Activated CD8-positive, alpha-beta memory T cell treated with anti-CD3 and anti-CD28 coated beads for 24 hours (primary cell): ENCODE measurements around the gene FAM168A.

Experiments used
- DNase-seq: peaks from one replicate; pipeline ENCODE4 v3.0.0-alpha.2; 2020

FAM168A gene, protein sequence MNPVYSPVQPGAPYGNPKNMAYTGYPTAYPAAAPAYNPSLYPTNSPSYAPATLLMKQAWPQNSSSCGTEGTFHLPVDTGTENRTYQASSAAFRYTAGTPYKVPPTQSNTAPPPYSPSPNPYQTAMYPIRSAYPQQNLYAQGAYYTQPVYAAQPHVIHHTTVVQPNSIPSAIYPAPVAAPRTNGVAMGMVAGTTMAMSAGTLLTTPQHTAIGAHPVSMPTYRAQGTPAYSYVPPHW

GRCh38 chr11:73597956-73598718 is at the start of gene FAM168A:
Gene FAM168A (minus strand): TSS chr11:73598112. CDS start chr11:73468474, 129,638 bp downstream.
- peak; percentile 94 for DNase-seq

- DNase-seq, result peak; percentile 96
These were observed 49.7 kb upstream of the FAM168A start for GRCh38 chr11:73647459-73648100.

DNA sequence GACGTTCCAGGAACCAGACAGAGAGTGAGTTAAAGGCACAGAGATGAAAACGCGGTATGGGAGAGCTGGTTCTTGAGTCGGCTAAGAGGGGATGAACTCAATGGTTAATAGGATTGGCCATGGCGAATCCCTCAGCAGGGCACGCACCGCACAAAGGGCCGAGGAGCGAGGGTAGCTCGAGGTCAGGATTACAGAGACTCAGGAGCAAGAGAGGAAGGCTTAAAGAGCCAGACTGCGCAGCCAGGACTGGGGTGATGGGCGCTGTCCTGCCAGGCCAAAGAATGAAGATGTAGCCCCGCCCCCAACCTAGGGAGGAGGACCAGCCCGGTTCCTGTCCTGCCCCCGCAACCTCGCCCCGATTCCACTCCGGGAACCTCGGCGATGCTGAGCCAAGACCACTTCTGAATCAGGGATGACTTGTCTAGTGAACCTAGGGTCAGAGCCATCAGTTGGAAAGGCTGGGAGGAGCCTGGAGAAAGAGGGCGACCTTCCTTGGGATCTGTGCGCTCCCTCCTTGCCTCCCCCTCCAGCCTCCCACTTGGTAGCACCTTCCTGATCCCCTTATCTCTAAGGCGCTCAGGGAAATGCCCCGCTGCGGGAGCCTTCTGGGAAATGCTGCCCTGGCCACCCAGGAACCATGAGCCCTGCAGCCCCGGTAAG is 48.2 kb upstream of the FAM168A start, which contains the start of gene PLEKHB1:
Gene PLEKHB1 (plus strand): TSS at position 610 of the 660 bp plus-strand sequence. CDS start 28 bp downstream, at position 638.
- no peak for DNase-seq

DNA sequence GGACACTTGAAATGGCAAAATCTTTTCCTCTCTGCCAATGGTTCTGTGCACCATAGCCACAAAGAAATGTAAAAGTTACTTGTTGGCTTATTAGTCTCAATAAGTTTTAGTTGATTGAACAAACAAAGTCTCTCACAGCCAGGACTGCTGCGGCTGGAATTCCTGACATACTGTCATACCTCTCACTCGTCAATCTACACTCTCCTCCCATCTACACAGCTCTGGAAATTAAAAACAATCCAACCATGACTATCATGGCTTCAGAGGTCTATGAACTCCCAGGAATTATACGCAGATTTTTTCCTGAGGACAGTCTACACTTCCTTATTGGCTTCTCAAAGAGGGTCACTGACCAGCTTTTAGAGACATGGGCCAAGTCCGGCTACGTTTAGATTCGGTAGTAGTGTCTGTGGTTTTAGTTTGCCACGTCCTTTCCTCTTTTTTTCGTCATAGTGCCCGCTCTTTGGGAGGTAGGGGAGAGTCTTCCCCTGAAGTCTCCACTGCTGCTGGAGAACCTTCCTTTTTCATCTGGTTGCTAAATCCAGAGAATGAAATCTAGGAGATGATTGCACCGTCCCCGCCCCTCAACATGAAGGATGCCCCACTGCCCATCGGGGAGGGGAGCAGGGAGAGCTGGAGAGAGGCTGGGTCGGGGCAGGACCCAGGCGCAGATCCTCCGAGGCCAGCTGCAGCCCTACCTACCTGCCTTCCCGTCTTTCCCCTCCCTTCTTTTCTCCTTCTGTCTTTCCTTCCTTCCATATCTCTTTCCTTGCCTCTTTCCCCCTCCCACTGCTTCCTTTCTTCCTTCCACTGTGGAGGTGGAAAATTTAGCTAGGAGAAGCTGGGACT is 47.4 kb upstream of the FAM168A start:
- no peak for DNase-seq

DNA sequence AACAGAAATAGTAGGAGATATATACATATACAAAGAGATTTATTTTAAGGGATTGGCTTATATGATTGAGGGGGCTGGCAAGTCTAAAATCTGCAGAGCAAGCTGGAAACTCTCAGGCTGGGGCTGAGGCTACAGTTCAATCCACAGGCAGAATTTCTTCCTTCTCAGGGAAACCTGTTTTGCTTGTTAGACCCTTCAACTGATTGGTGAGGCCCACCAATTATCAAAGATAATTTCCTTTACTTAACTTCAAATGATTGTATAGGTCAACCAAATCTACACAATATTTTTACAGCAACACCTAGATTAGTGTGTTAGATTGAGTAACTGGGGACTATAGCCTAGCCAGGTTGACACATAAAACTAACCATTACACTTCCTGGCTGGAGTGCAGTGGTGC is 43.8 kb upstream of the FAM168A start:
- no peak for DNase-seq

- DNase-seq, result no peak
These were observed 42.7 kb upstream of the FAM168A start for GRCh38 chr11:73640592-73640991.

GRCh38 chr11:73637012-73637411 is 39.1 kb upstream of the FAM168A start:
- DNase-seq, result no peak

DNA sequence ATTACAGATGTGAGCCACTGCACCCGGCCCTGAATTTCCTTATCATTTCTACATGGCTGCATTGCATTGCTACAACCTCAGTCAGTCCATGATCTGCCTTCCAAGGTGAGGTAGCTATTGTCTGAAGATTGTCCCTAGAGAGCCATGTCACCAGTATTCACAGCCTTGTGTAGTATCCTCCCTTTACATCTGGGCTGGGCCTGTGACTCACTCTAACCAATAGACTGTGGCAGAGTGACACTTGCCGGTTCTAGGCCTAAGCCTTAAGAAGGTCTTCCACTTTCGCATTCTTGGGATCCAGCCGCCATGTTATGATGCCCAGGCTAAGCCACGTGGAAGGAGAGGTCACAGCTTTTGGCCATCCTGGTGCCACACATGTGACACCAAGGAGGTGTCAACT is 38.3 kb upstream of the FAM168A start:
- DNase-seq, result no peak

DNA sequence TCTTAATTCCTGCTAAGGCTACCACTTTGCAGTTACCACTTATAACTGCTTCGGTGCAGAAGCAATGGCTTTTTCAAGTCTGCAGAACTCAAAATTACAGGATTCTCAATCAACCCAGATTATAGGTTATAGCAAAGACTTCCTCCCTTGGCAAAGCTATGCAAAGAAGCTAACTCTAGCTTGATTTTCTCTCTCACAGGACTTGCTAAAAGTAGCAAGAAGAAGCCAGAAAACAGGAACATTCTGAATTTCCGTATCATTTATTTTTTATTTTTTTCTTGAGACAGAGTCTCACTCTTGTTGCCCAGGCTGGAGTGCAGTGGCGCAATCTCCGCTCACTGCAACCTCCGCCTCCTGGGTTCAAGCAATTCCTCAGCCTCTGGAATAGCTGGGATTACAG is 37.8 kb upstream of the FAM168A start:
- no peak for DNase-seq

DNA sequence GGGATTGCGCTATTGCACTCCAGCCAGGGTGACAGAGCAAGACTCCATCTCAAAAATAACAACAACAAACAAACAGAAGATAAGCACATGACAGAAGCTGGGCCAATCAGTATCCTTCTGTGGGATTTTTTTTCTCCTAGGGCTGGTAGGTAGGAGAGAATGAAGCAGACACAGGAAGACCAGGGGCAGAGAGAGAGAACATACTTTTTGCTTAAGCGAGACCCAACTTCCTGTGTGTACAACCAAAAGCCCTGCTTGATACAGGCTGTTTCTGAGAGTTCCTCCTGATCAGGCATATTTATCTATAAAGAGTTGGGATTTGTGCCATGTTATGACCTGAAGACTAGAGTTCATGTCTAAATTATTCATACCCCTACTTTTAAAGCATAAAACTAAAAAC is 36.1 kb upstream of the FAM168A start:
- no peak for DNase-seq

- no peak for DNase-seq
These were observed 35.1 kb upstream of the FAM168A start for GRCh38 chr11:73632996-73633395.

- no peak for DNase-seq
These were observed 32.0 kb upstream of the FAM168A start for GRCh38 chr11:73629907-73630306.

DNA sequence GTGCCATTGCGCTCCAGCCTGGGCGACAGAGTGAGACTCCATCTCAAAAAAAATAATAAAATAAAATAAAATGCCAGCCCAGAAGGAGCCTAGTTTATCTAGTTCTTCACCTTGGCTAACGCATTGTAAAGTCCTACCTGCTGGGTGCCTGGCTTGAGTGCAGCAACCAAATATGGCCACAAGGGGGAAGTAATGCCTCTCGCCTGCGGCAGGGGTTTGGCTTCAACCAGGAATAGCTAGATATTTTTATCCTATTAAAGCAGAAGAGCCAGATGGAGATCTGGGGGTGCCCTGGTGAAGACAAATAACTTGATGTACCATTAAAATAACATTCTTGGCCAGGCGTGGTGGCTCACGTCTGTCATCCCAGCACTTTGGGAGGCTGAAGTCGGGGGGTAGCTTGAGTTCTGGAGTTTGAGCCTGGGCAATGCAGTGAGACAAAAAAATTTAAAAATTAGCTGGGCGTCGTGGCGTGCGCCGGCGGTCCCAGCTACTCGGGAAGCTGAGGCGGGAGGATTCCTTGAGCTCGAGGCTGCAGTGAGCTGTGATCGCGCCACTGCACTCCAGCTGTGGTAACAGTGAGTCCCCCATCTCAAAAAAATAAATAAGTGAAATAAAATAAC is 27.9 kb upstream of the FAM168A start:
- DNase-seq, result peak; percentile 81

- no peak for DNase-seq
These were observed 25.8 kb upstream of the FAM168A start for GRCh38 chr11:73623686-73624085.

DNA sequence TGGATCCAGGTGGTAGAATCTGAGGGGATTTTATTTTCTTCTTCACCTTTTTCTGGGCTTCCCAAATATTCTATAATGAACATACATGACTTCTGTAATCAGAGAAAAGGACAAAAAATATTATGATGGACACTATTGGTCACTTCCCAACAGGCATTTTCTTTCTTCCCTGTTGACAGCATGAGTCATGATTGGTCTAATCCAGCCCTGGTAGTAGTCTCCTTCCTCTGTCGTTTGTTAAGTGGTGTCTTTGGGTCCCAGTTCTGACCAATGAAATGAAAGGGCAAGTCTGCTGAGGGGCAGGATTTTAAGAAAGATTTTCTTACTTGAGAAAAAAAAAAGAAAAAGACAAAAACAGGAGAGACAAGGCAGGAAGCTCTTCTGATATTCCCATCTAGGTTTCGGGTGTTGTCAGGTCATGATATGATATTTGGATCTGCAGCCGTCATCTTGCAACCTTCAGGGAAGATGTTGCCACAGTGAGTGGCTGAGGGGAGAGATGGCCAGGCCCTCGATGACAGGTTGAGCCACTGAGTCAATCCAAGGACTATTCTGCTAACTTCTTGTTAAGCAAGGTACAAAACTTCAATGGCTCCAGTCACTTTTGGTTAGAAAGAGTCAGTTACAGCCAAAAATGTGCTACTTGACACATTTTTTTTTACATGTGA is 25.1 kb upstream of the FAM168A start:
- no peak for DNase-seq

DNA sequence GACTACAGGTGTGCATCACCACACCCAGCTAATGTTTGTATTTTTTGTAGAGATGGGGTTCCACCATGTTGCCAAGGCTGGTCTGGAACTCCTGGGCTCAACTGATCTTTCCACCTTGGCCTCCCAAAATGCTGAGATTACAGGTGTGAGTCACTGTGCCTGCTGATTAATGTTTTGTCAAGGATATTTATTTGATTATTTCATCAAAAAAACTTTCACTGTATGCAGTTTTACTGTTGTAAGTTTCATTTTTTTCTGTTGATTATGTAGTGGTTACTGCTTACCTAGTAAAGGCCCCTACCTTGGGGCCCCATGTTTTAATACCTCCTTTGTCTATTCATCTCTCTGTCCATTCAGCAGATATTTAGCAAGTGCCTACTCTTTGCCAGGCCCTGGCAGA is 16.7 kb upstream of the FAM168A start:
- DNase-seq, result no peak

DNA sequence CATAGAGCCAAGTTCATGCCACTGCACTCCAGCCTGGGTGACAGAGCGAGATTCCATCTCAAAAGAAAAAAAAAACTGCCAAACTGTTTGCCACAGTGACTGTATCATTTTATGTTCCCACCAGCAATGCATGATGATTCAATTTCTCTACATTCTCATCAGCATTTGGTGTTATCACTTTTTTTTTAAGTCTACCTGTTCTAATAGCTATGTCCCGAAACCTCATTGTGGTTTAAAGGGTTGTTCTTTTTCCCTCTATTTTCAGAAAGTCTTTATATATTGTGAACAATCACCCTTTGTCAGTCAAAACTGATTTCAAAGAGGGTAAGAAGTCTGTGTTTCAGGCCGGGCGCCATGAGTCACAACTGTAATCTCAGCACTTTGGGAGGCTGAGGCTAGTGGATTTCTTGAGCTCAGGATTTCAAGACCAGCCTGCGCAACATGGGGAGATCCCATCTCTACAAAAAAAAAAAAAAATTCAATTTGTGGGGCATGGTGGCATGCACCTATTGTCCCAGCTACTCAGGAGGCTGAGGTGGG is 14.8 kb upstream of the FAM168A start:
- no peak for DNase-seq

GRCh38 chr11:73598719-73599379 is 937 bp upstream of the FAM168A start:
- no peak for DNase-seq

GRCh38 chr11:73597336-73597955 is 466 bp downstream of the FAM168A start:
- no peak for DNase-seq

DNA sequence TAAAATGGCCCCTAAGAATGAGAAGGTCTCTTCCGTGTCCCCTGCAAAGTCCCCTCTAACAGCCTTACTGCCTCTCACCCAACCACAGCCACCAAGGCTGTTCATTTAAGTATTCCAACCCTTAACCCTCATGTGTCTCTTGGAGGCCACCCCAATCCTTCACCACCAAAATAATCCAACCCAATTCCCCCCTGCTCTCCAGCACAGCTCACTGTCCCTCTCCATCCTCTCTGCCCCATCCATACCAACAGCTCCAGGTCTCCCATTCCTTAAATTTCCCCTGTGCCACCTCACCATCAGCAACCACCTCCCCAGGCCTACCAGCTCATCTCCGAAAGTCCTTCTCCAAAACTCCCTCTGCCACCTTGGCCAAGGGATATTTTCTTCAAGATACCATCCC is 1.4 kb downstream of the FAM168A start:
- DNase-seq, result no peak
